ENCODE measurements around the gene ANXA7.

The ANXA7 gene

DNA sequence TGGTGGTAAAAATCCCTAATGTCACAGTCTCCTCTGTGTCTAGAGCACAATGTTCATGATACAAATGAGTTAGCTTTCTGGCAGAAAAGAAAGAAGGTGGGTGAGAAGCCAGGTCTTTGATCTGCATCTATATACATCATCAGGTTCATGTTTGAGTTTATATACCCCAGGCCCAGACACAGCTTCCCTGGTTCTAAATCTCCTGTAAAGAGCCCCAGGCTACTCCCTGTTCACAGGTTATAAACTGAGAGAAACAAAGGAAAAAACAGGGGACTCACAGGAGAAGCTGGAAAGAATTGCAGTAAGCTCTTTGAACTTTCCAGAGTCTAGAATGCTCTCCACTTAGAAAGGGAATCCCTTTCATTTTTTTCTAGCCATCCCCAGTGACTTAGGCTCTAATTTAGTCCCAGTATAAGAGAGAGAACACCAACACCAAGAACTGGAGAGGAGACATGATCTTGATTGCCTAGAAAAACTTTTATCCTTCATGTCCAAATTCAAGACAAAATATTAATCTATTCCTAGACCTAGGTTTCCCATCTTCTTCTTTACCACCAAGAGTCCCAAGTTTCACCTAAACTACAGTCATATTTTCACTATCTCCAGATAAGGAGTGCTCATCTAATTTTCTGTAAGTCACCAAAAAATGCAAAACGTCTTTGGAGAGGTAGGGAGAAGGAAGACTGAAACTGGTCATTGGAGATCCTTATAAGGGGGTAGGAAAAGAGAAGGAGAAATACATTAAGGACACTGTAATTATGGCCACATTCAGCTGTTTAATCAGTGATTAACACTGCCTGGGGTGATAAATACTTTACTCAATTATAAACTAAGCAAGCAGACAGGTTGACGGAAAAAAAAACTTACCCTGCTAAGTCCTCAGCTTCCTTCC, 19.0 kb upstream of the ANXA7 start:
- intact Hi-C loops (cut with DNase I; ENCODE audit: low total_unique reads), result no loop called here
- Histone ChIP-seq H3K36me3 (peaks cover 9 to 41% (median 39%) of the 10 kb centered on the region in 3 donors), H3K9me3 (no peaks in the 10 kb centered on the region), H3K4me1 (no peaks in the 10 kb centered on the region), H3K27ac (no peak overlapping the region), H3K27me3 (no peaks in the 10 kb centered on the region), H3K4me3 (no peak overlapping the region)
- TF ChIP-seq, protein P1, sequence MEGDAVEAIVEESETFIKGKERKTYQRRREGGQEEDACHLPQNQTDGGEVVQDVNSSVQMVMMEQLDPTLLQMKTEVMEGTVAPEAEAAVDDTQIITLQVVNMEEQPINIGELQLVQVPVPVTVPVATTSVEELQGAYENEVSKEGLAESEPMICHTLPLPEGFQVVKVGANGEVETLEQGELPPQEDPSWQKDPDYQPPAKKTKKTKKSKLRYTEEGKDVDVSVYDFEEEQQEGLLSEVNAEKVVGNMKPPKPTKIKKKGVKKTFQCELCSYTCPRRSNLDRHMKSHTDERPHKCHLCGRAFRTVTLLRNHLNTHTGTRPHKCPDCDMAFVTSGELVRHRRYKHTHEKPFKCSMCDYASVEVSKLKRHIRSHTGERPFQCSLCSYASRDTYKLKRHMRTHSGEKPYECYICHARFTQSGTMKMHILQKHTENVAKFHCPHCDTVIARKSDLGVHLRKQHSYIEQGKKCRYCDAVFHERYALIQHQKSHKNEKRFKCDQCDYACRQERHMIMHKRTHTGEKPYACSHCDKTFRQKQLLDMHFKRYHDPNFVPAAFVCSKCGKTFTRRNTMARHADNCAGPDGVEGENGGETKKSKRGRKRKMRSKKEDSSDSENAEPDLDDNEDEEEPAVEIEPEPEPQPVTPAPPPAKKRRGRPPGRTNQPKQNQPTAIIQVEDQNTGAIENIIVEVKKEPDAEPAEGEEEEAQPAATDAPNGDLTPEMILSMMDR (IDR thresholded peaks at IDR 0.05), result no peak
- no peak for DNase-seq

DNA sequence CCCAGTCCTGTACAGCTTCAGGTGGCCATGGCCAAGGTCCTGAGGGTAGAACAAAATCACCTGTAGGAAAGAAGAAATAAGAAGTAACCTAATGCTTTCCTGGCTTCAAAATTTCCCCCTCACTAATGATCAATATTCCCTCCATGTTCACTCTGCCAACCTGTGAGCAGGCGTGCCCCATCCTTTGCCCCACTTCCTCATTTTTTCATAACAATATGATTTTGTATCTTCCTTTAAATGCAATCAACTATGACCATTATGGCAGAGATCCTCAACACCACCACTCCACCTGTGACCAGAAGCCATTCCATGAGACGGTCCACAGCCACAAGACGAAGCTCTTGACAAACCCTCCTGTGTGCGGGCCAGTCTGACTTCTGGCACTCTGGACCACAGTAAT, 12.5 kb upstream of the ANXA7 start:
- no peaks in the 10 kb centered on the region for H3K9me3 ChIP-seq
- DNase-seq, result no peak
- intact Hi-C loops (cut with DNase I; ENCODE audit: low total_unique reads), result no loop called here
- no peaks in the 10 kb centered on the region for H3K27me3 ChIP-seq
- TF ChIP-seq, protein P1 (IDR thresholded peaks at IDR 0.05), result no peak
- H3K27ac ChIP-seq, result no peak overlapping the region
- no peak overlapping the region for H3K4me3 ChIP-seq
- no peaks in the 10 kb centered on the region for H3K4me1 ChIP-seq
- H3K36me3 ChIP-seq, result peaks cover 37 to 67% (median 65%) of the 10 kb centered on the region in 3 donors

DNA sequence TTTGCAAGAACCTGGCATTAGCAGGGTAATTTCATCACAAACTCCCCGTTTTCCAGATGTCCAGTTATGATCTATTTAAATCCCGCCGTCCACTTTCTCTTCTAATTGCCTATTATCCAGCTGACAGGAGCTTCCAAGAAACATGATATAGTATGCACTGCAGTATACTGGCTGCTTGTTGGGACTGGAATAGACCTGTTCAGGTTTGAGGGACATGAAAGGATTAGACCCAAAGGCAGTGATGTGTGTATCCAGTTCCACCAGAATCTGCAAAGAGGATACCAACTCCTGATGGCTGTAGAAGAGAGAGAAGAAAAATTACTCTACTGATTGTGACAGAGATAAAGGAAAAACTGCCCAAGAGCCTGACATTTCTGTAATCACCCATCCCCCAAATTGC, 10.6 kb upstream of the ANXA7 start:
- Histone ChIP-seq H3K9me3 (no peaks in the 10 kb centered on the region), H3K36me3 (peaks cover 37 to 69% (median 65%) of the 10 kb centered on the region in 3 donors), H3K27ac (no peak overlapping the region), H3K4me3 (no peak overlapping the region), H3K27me3 (no peaks in the 10 kb centered on the region), H3K4me1 (no peaks in the 10 kb centered on the region)
- TF ChIP-seq, protein P1 (IDR thresholded peaks at IDR 0.05), result no peak
- intact Hi-C loops (cut with DNase I; ENCODE audit: low total_unique reads), result no loop called here
- no peak for DNase-seq

DNA sequence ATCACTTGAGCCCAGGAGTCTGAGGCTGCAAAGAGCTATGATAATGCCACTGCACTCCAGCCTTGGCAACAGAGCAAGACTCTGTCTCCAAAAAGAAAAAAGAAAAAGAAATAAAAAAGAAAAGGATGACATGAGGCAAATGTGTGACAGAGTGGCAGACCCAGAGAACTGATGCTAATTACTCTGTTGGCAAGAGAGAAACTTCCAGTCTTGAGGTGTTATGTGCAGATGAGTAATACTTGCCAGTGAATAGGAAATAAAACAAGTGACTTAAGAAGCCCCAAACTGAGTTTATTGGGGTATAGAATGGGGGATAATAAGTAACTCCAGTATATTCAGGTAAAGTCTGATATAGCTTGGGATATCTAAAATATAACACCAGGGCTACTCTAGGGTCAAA, 9.5 kb upstream of the ANXA7 start:
- intact Hi-C loops (cut with DNase I; ENCODE audit: low total_unique reads), result no loop called here
- no peak overlapping the region for H3K4me3 ChIP-seq
- H3K27ac ChIP-seq, result no peak overlapping the region
- DNase-seq, result no peak
- no peaks in the 10 kb centered on the region for H3K4me1 ChIP-seq
- peaks cover 37 to 69% (median 60%) of the 10 kb centered on the region in 3 donors for H3K36me3 ChIP-seq
- TF ChIP-seq, protein P1 (IDR thresholded peaks at IDR 0.05), result no peak
- H3K27me3 ChIP-seq, result no peaks in the 10 kb centered on the region
- H3K9me3 ChIP-seq, result no peaks in the 10 kb centered on the region

DNA sequence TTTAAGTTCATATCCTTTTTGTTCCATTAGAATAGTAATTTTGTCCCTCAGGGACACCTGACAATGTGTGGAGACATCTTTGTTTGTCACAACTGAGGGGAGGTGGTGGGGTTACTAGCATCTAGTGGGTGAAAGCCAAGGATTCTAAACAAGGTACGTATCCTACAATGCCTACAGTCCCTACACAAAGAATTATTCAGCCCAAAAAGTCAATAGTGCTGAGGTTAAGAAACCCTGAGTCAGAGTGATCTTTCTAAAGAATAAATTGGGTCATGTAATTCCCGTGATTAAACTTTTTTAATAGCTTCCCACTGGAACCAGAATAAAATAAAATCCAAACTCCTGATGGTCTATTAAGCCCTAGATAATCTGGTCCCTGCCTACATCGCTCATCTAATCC, 2.7 kb upstream of the ANXA7 start:
- Histone ChIP-seq H3K36me3 (peaks cover 0 to 5% (median 0%) of the 10 kb centered on the region in 3 donors), H3K27ac (no peak overlapping the region), H3K4me3 (no peak overlapping the region), H3K9me3 (no peaks in the 10 kb centered on the region), H3K27me3 (no peaks in the 10 kb centered on the region), H3K4me1 (peaks cover 0 to 20% (median 16%) of the 10 kb centered on the region in 4 donors)
- TF ChIP-seq, protein P1 (IDR thresholded peaks at IDR 0.05), result no peak
- intact Hi-C loops (cut with DNase I; ENCODE audit: low total_unique reads), result loop anchor here (10.0 kb wide), 1 partner anchor 162 kb away; the partner anchor contains the start of gene MRPS16
- no peak for DNase-seq
